ENCODE measurements around the gene KLRB1. TPM values are rescaled to one million over a fixed set of nuclear protein-coding genes. Genes with fewer than 3 reads are reported as not detected.

KLRB1 gene
- polyA plus RNA-seq = 10 to 100 TPM in 1 of 4 donors, 1 to 10 TPM in 3; 2.5 to 15.9 (median 4.5) TPM
- long read RNA-seq, donor 1, transcript KLRB1-201 (6 exons, 1,448 nt) = major isoform, 22 of 44 reads
- long read RNA-seq, donor 1, partial matches to known transcripts = 22 of 44 reads
- long read RNA-seq, donor 1, other reads (novel, unspliced or antisense) = 0 of 44 reads
- long read RNA-seq, donor 2, transcript KLRB1-201 (6 exons, 1,448 nt) = major isoform, 9 of 14 reads
- long read RNA-seq, donor 2, partial matches to known transcripts = 5 of 14 reads
- long read RNA-seq, donor 2, other reads (novel, unspliced or antisense) = 0 of 14 reads
- long read RNA-seq, donor 3, partial matches to known transcripts = 11 of 15 reads
- long read RNA-seq, donor 3, other reads (novel, unspliced or antisense) = 0 of 15 reads
- long read RNA-seq, donor 4 = 0 reads
- long read RNA-seq, donor 5, partial matches to known transcripts = 0 of 1 reads
- long read RNA-seq, donor 5, other reads (novel, unspliced or antisense) = 0 of 1 reads
- long read RNA-seq, donor 6, transcript KLRB1-201 (6 exons, 1,448 nt) = major isoform, 8 of 8 reads
- long read RNA-seq, donor 6, partial matches to known transcripts = 0 of 8 reads
- long read RNA-seq, donor 6, other reads (novel, unspliced or antisense) = 0 of 8 reads
- long read RNA-seq, donor 7 = 0 reads
- long read RNA-seq, donor 8 = 0 reads
- long read RNA-seq, donor 9, partial matches to known transcripts = 0 of 1 reads
- long read RNA-seq, donor 9, other reads (novel, unspliced or antisense) = 0 of 1 reads
- long read RNA-seq, donor 10, transcript KLRB1-201 (6 exons, 1,448 nt) = major isoform, 5 of 5 reads
- long read RNA-seq, donor 10, partial matches to known transcripts = 0 of 5 reads
- long read RNA-seq, donor 10, other reads (novel, unspliced or antisense) = 0 of 5 reads

DNA sequence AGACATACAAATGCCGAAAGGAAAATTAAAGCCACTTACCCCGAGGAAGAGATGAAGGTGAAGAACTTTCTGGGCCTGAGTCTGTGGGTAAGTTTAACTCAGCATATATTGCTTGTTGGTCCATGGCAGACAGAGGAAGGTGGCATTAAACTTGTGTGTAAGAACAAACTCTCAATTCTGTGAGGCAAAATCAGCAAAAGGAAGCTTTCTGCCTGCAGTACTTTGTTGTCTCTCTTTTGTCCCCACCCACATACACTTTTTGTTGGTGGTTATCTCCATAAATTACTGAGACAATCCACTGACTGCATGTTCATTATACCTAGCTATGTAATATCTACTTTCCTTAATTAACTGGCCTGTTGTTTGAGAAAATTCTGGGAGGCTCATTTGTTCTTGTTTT is at the start of gene KLRB1:
TSS of gene KLRB1 (minus strand) at position 201 of the 400 bp plus-strand sequence. CDS start at position 124, 77 bp downstream.
- no peaks in the 10 kb centered on the region for H3K27me3 ChIP-seq (ENCODE audit: control insufficient read depth in 3 of 3, insufficient read depth in 3 of 3, low read length in 3 of 3)
- WGBS, 3 donors = 81 to 91% (median 82%) methylated on average over 2 of the region's 2 CpGs
- peaks cover 0 to 5% of the 10 kb centered on the region in 2 donors for H3K9me3 ChIP-seq (ENCODE audit: control insufficient read depth in 2 of 2, insufficient read depth in 1 of 2, low read depth in 1 of 2, low read length in 1 of 2)
- H3K4me3 ChIP-seq (ENCODE audit: low read depth in 1 of 3, low read length in 3 of 3) = peak within 1 kb of the TSS in 1 of 3 donors; percentile 14
- DNase-seq (peak in 1 of 2 donors; percentile 12), FAIRE-seq (no peak)
- H3K36me3 ChIP-seq (ENCODE audit: control insufficient read depth in 3 of 3, insufficient read depth in 2 of 3, low read depth in 1 of 3, low read length in 3 of 3) = no peaks in the 10 kb centered on the region
- no peaks in the 10 kb centered on the region for H3K4me1 ChIP-seq (ENCODE audit: control insufficient read depth in 3 of 3, insufficient read depth in 2 of 3, low read depth in 1 of 3, low read length in 2 of 3)
- H3K27ac ChIP-seq (ENCODE audit: low read depth in 1 of 3, low read length in 2 of 3) = peak within 1 kb of the TSS in 1 of 3 donors; percentile 50

DNA sequence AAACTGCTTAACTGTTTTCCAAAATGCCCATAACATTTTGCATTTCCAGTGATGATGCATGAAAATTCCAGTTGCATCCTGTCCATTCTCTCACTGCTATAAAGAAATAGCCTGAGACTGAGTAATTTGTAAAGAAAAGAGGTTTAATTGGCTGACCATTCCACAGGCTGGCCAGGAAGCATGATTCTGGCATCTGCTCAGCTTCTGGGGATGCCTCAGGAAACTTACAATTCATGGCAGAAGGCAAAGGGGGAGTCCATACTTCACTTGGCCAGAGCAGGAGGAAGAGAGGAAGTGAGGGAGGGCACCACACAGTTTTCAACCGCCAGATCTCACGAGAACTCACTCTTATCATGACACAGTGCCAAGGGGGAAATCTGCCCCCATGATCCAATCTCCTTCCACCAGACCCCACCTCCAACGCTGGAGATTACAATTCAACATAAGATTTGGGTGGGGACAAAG is 43.6 kb upstream of the KLRB1 start:
- FAIRE-seq = no peak
- Histone ChIP-seq H3K4me1 (ENCODE audit: control insufficient read depth in 3 of 3, insufficient read depth in 2 of 3, low read depth in 1 of 3, low read length in 2 of 3) (peaks cover 2 to 9% (median 4%) of the 10 kb centered on the region in 3 donors), H3K27ac (ENCODE audit: low read depth in 1 of 3, low read length in 2 of 3) (peak overlapping the region in 2 of 3 donors; percentile 62 to 78), H3K27me3 (ENCODE audit: control insufficient read depth in 3 of 3, insufficient read depth in 3 of 3, low read length in 3 of 3) (no peaks in the 10 kb centered on the region), H3K4me3 (ENCODE audit: low read depth in 1 of 3, low read length in 3 of 3) (peak overlapping the region in 1 of 3 donors; percentile 22), H3K36me3 (ENCODE audit: control insufficient read depth in 3 of 3, insufficient read depth in 2 of 3, low read depth in 1 of 3, low read length in 3 of 3) (no peaks in the 10 kb centered on the region), H3K9me3 (ENCODE audit: control insufficient read depth in 2 of 2, insufficient read depth in 1 of 2, low read depth in 1 of 2, low read length in 1 of 2) (no peaks in the 10 kb centered on the region)
- WGBS, 3 donors = 51 to 78% (median 66%) methylated on average over 3 of the region's 3 CpGs
- no peak for DNase-seq

DNA sequence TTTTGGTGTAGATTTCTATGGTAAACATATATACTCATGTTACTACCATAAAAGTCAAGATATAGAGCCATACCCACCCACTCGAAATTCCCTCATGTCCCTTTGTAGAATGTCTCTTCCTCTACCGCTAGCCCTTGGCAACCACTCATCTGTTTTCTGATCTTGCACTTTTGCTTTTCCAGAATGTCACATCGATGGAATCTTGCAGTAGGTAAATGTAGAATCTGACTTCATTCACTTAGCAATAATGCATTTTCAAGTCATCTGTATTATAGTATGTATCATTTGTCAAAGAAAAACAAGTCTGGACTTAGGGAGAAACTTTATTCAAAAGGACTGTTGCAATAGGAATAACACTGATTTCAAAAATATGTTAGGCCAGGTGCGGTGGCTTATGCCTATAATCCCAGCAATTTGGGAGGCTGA is 42.4 kb upstream of the KLRB1 start:
- no peaks in the 10 kb centered on the region for H3K36me3 ChIP-seq (ENCODE audit: control insufficient read depth in 3 of 3, insufficient read depth in 2 of 3, low read depth in 1 of 3, low read length in 3 of 3)
- DNase-seq = peak in 1 of 2 donors; percentile 7
- H3K27me3 ChIP-seq (ENCODE audit: control insufficient read depth in 3 of 3, insufficient read depth in 3 of 3, low read length in 3 of 3) = no peaks in the 10 kb centered on the region
- H3K4me3 ChIP-seq (ENCODE audit: low read depth in 1 of 3, low read length in 3 of 3) = peak overlapping the region in 1 of 3 donors; percentile 60
- peaks cover 2 to 9% (median 4%) of the 10 kb centered on the region in 3 donors for H3K4me1 ChIP-seq (ENCODE audit: control insufficient read depth in 3 of 3, insufficient read depth in 2 of 3, low read depth in 1 of 3, low read length in 2 of 3)
- WGBS, 3 donors = 45 to 74% (median 63%) methylated on average over 4 of the region's 4 CpGs
- no peak for FAIRE-seq
- H3K27ac ChIP-seq (ENCODE audit: low read depth in 1 of 3, low read length in 2 of 3) = peak overlapping the region in 2 of 3 donors; percentile 29 to 92
- peaks cover 0 to 2% of the 10 kb centered on the region in 2 donors for H3K9me3 ChIP-seq (ENCODE audit: control insufficient read depth in 2 of 2, insufficient read depth in 1 of 2, low read depth in 1 of 2, low read length in 1 of 2)

DNA sequence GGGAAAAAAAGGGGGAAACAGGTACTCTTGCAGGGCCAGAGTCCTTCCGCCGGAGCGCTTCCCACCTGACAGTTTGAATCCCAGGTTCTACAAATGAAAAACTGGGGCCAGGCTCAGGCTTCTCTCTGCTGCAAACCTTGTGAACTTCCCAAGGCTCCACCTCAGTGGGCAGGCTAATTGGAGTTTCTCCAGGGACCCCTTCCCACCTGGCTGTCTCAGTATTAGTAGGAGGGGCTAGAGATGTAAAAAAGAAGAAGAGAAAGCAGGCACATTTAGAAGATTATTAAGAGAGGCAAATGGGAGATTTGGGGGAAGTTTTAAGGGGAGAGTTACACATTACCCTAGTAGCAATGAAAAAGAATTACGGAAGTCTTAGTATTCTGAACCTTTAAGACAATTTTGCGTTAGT is 41.8 kb upstream of the KLRB1 start:
- FAIRE-seq (no peak), DNase-seq (no peak)
- Histone ChIP-seq H3K36me3 (ENCODE audit: control insufficient read depth in 3 of 3, insufficient read depth in 2 of 3, low read depth in 1 of 3, low read length in 3 of 3) (no peaks in the 10 kb centered on the region), H3K9me3 (ENCODE audit: control insufficient read depth in 2 of 2, insufficient read depth in 1 of 2, low read depth in 1 of 2, low read length in 1 of 2) (peaks cover 2 to 6% of the 10 kb centered on the region in 2 donors), H3K4me3 (ENCODE audit: low read depth in 1 of 3, low read length in 3 of 3) (peak overlapping the region; percentile 60 to 73 (median 65)), H3K4me1 (ENCODE audit: control insufficient read depth in 3 of 3, insufficient read depth in 2 of 3, low read depth in 1 of 3, low read length in 2 of 3) (peaks cover 2 to 9% (median 4%) of the 10 kb centered on the region in 3 donors), H3K27ac (ENCODE audit: low read depth in 1 of 3, low read length in 2 of 3) (peak overlapping the region; percentile 3 to 91 (median 77)), H3K27me3 (ENCODE audit: control insufficient read depth in 3 of 3, insufficient read depth in 3 of 3, low read length in 3 of 3) (no peaks in the 10 kb centered on the region)
- WGBS, 3 donors = 26 to 36% (median 26%) methylated on average over 5 of the region's 5 CpGs

DNA sequence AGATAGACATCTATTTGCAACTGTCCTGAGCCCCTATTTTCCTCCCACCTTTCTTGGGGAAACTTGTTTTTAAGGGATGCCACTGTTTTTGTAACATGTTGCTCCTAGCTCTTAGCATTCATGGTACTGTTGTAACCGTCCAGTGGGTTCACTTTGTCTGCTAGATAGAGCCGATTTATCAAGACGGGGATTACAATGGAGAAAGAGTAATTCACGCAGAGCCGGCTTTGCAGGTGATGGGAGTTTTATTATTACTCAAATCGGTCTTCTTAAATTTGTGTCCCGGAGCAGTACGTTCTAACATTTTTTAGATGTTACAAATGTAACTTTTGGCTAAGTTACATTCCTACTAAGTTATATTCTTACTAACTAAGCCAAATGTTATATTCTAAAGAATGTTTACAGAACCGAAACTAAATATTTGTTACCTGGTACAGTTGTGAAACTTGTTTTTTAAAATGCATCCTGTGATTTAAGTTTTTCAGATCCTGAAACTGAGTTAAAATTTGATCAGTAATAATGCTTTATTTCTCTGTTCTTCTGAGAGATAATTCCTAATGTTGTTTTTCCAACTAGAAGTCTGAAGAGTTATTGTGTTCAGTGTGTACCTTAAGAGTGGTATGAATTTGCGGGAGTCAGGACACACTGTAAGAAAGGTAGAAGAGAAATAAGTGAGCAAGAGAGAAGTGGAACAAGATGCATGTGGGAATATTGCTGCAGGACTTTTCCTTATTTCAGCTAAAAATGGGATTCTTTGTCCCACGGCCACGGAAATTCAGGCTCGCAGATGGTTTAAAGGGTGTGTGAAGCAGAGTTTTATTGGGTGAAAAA is 41.2 kb upstream of the KLRB1 start:
- H3K27ac ChIP-seq (ENCODE audit: low read depth in 1 of 3, low read length in 2 of 3) = peak overlapping the region; percentile 77 to 91 (median 88)
- 2 to 6% (median 3%) methylated on average over 13 of the region's 13 CpGs for WGBS, 3 donors
- H3K4me3 ChIP-seq (ENCODE audit: low read depth in 1 of 3, low read length in 3 of 3) = peak overlapping the region; percentile 65 to 73 (median 67)
- peak in 1 of 2 donors; percentile 35 for DNase-seq
- H3K9me3 ChIP-seq (ENCODE audit: control insufficient read depth in 2 of 2, insufficient read depth in 1 of 2, low read depth in 1 of 2, low read length in 1 of 2) = peaks cover 2 to 6% of the 10 kb centered on the region in 2 donors
- H3K27me3 ChIP-seq (ENCODE audit: control insufficient read depth in 3 of 3, insufficient read depth in 3 of 3, low read length in 3 of 3) = no peaks in the 10 kb centered on the region
- peaks cover 2 to 9% (median 4%) of the 10 kb centered on the region in 3 donors for H3K4me1 ChIP-seq (ENCODE audit: control insufficient read depth in 3 of 3, insufficient read depth in 2 of 3, low read depth in 1 of 3, low read length in 2 of 3)
- H3K36me3 ChIP-seq (ENCODE audit: control insufficient read depth in 3 of 3, insufficient read depth in 2 of 3, low read depth in 1 of 3, low read length in 3 of 3) = no peaks in the 10 kb centered on the region
- FAIRE-seq = peak; percentile 86

DNA sequence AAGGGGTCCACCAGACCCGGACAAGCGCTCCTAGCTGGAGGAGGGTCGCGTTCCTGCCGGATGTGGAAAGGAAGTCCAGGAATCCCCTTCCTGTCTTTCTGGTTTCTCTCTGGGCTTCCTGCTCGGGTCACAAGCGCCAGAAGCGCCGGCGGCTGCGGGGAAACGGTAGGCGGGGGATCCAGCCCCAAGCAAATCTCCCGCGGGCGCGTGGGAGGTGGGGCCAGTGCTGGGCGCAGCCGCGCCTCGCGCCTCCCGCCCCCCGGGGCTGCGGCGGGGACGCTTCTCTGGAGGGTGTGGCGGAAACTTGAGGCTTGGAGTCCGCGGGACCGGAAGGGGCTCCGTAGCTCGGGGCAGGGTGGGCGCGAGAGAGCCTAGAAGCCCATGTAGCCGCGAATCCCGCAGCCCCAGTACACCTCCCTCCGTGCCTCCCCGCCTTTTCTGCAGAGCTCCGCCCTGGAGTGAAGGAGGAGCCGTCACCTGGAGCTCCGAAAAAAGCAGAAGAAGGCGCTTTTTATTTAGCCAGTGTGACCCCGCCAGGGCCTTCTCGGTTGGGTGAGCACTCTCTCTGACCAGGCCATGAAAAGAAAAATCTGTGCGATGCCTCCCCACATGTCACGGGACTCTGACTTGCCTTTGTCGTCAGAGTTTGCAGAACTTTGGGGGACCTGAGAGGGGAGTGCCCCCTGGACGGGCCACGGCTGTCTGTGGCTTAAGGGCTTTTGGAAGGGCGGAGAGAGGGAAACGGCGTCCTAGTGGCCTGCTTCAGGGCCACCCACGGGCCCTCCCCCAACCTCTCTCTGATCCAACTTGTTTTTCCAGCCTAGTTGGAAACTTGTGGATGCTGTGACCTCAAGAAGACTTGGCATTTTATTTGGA is 40.3 kb upstream of the KLRB1 start:
- Histone ChIP-seq H3K9me3 (ENCODE audit: control insufficient read depth in 2 of 2, insufficient read depth in 1 of 2, low read depth in 1 of 2, low read length in 1 of 2) (peaks cover 2 to 9% of the 10 kb centered on the region in 2 donors), H3K27ac (ENCODE audit: low read depth in 1 of 3, low read length in 2 of 3) (peak overlapping the region; percentile 77 to 88 (median 85)), H3K4me3 (ENCODE audit: low read depth in 1 of 3, low read length in 3 of 3) (peak overlapping the region; percentile 26 to 73 (median 67)), H3K36me3 (ENCODE audit: control insufficient read depth in 3 of 3, insufficient read depth in 2 of 3, low read depth in 1 of 3, low read length in 3 of 3) (no peaks in the 10 kb centered on the region), H3K4me1 (ENCODE audit: control insufficient read depth in 3 of 3, insufficient read depth in 2 of 3, low read depth in 1 of 3, low read length in 2 of 3) (peaks cover 2 to 9% (median 4%) of the 10 kb centered on the region in 3 donors), H3K27me3 (ENCODE audit: control insufficient read depth in 3 of 3, insufficient read depth in 3 of 3, low read length in 3 of 3) (no peaks in the 10 kb centered on the region)
- DNase-seq = peak; percentile 78 to 90
- FAIRE-seq = no peak
- 0 to 1% (median 0%) methylated on average over 55 of the region's 55 CpGs for WGBS, 3 donors

All from small intestine (tissue), 16 donors.